H1 (cell line): ENCODE data around the gene IRF8. TPM values are rescaled to one million over a fixed set of nuclear protein-coding genes. Genes with fewer than 3 reads are reported as not detected.

Experiments
- CTCF ChIA-PET: fragments of 300-600 bp; sonication (Branson Sonifier 250); formaldehyde crosslinking; loops from one replicate; lab custom pipeline; 2021; ENCODE audit not compliant: partially characterized antibody; lab: Charles Lee
- POLR2A ChIA-PET: fragments of 300-600 bp; sonication (Branson Sonifier 250); formaldehyde crosslinking; loops from one replicate; lab custom pipeline; 2021; ENCODE audit warnings: inconsistent platforms; ENCODE audit not compliant: partially characterized antibody; lab: Charles Lee
- DNase-seq, 2 experiments: peaks; one replicate each; pipeline versions ENCODE4 v3.0.0 to v3.0.0-alpha.2; 2010 to 2022; ENCODE audit warnings: low spot score in 2 of 2, low read depth in 1 of 2, mixed read lengths in 1 of 2
- FAIRE-seq: peaks from 2 replicates; lab custom pipeline; 2011; peaks lifted over from hg19 to GRCh38; lab: Jason Lieb, UNC
- H2AFZ ChIP-seq: 2 replicates; pipeline ENCODE4 v1.8.1; 2012; ENCODE audit warnings: low read length, inconsistent platforms
- H2AK5ac ChIP-seq: 2 replicates; pipeline ENCODE4 v1.6.1; 2013; ENCODE audit warnings: low read depth, low read length
- H2BK120ac ChIP-seq: replicated peaks from 2 replicates; pipeline ENCODE3; 2013; ENCODE audit warnings: low read depth, low read length, inconsistent platforms
- H2BK12ac ChIP-seq: 2 replicates; pipeline ENCODE4 v1.6.1; 2013; ENCODE audit warnings: low read depth, low read length
- H2BK15ac ChIP-seq: 2 replicates; pipeline ENCODE4 v1.6.1; 2013; ENCODE audit warnings: low read length
- H2BK20ac ChIP-seq: 2 replicates; pipeline ENCODE4 v1.6.1; 2013; ENCODE audit warnings: low read length
- H2BK5ac ChIP-seq: 2 replicates; pipeline ENCODE4 v1.6.1; 2013; ENCODE audit warnings: low read depth, low read length
- H3K14ac ChIP-seq: 2 replicates; pipeline ENCODE4 v1.6.1; 2013; ENCODE audit warnings: inconsistent platforms; ENCODE audit not compliant: insufficient read length
- H3K18ac ChIP-seq: 2 replicates; pipeline ENCODE4 v1.6.1; 2013; ENCODE audit warnings: low read length; ENCODE audit errors: extremely low read depth
- H3K23ac ChIP-seq: 2 replicates; pipeline ENCODE4 v1.6.1; 2013; ENCODE audit warnings: inconsistent platforms; ENCODE audit not compliant: insufficient read length
- H3K23me2 ChIP-seq: 2 replicates; pipeline ENCODE4 v1.6.1; 2013; ENCODE audit warnings: low read depth, low read length
- H3K27ac ChIP-seq: 2 replicates; pipeline ENCODE4 v1.6.1; 2011; ENCODE audit warnings: low read depth, low read length, inconsistent platforms
- H3K27me3 ChIP-seq, 4 experiments: replicated peaks in 1 of 4; 1 replicate in 1 of 4; 2 replicates in 3 of 4; pipeline versions ENCODE4 v1.6.1 to v1.8.1; 2011 to 2013; ENCODE audit warnings: low read length in 3 of 4, mild to moderate bottlenecking in 3 of 4, inconsistent platforms in 2 of 4, mixed read lengths in 2 of 4, moderate library complexity in 1 of 4; ENCODE audit not compliant: control insufficient read depth in 3 of 4, insufficient read depth in 3 of 4; ENCODE audit errors: extremely low read depth in 1 of 4
- H3K36me3 ChIP-seq, 4 experiments: 2 replicates each; pipeline versions ENCODE4 v1.6.1 to v1.8.1; 2011 to 2013; ENCODE audit warnings: mild to moderate bottlenecking in 4 of 4, low read length in 3 of 4, moderate library complexity in 2 of 4, control low read depth in 1 of 4, inconsistent platforms in 1 of 4; ENCODE audit not compliant: insufficient read depth in 4 of 4, control insufficient read depth in 2 of 4
- H3K4ac ChIP-seq: replicated peaks from 2 replicates; pipeline ENCODE3; 2013; ENCODE audit warnings: low read length, low read depth, mixed read lengths, inconsistent platforms; ENCODE audit not compliant: insufficient read length
- H3K4me1 ChIP-seq, 4 experiments: replicated peaks in 1 of 4; 1 replicate in 1 of 4; 2 replicates in 3 of 4; pipeline versions ENCODE4 v1.6.1 to v1.8.1; 2011 to 2013; ENCODE audit warnings: low read length in 3 of 4, inconsistent platforms in 2 of 4, mixed read lengths in 1 of 4; ENCODE audit not compliant: insufficient read depth in 4 of 4, control insufficient read depth in 3 of 4
- H3K4me2 ChIP-seq, 2 experiments: 2 replicates each; pipeline versions ENCODE4 v1.6.1 to v1.8.1; 2011 to 2013; ENCODE audit warnings: low read depth in 2 of 2, low read length in 2 of 2, control low read depth in 1 of 2, inconsistent platforms in 1 of 2, mild to moderate bottlenecking in 1 of 2; ENCODE audit not compliant: insufficient read depth in 1 of 2
- H3K4me3 ChIP-seq, 4 experiments: fragments of 200-600, 300-600 bp in 1 of 4; sonication (generic), shearing (Covaris generic), sonication (Bioruptor Twin) in 1 of 4; 2 replicates each; pipeline versions ENCODE4 v1.5.1 to v1.8.1; 2011 to 2016; ENCODE audit warnings: low read length in 4 of 4, low read depth in 3 of 4, control low read depth in 2 of 4, inconsistent platforms in 2 of 4, mild to moderate bottlenecking in 2 of 4, mixed read lengths in 1 of 4, moderate library complexity in 1 of 4; ENCODE audit not compliant: insufficient read depth in 2 of 4; ENCODE audit errors: extremely low read depth in 1 of 4
- H3K56ac ChIP-seq: replicated peaks from 2 replicates; pipeline ENCODE3; 2013; ENCODE audit warnings: low read depth, mild to moderate bottlenecking, mixed read lengths, low read length, inconsistent platforms; ENCODE audit not compliant: insufficient read length
- H3K79me1 ChIP-seq: 2 replicates; pipeline ENCODE4 v1.6.1; 2013; ENCODE audit warnings: low read depth, low read length, control low read depth
- H3K79me2 ChIP-seq, 2 experiments: 2 replicates each; pipeline versions ENCODE4 v1.6.1 to v1.8.1; 2012 to 2013; ENCODE audit warnings: low read length in 2 of 2, mild to moderate bottlenecking in 2 of 2, inconsistent platforms in 1 of 2; ENCODE audit not compliant: insufficient read depth in 2 of 2, control insufficient read depth in 1 of 2
- H3K9ac ChIP-seq, 4 experiments: replicated peaks in 1 of 4; 1 replicate in 1 of 4; 2 replicates in 3 of 4; pipeline versions ENCODE4 v1.6.1 to v1.8.1; 2011 to 2013; ENCODE audit warnings: low read depth in 3 of 4, low read length in 3 of 4, control low read depth in 2 of 4, mild to moderate bottlenecking in 2 of 4, moderate library complexity in 2 of 4, inconsistent platforms in 1 of 4; ENCODE audit errors: extremely low read depth in 1 of 4
- H3K9me3 ChIP-seq, 2 experiments: 2 replicates each; pipeline versions ENCODE4 v1.6.1 to v1.8.1; 2012 to 2013; ENCODE audit warnings: mild to moderate bottlenecking in 2 of 2, moderate library complexity in 2 of 2, control low read depth in 1 of 2, inconsistent platforms in 1 of 2, low read depth in 1 of 2, low read length in 1 of 2, mixed read lengths in 1 of 2; ENCODE audit not compliant: insufficient read depth in 2 of 2
- H4K20me1 ChIP-seq, 2 experiments: replicated peaks in 1 of 2; 2 replicates each; pipeline versions ENCODE3 to v1.8.1; 2011 to 2013; ENCODE audit warnings: inconsistent platforms in 2 of 2, low read length in 2 of 2, mild to moderate bottlenecking in 1 of 2; ENCODE audit not compliant: insufficient read depth in 2 of 2, control insufficient read depth in 1 of 2
- H4K5ac ChIP-seq: 2 replicates; pipeline ENCODE4 v1.6.1; 2013; ENCODE audit warnings: low read length, low read depth, mixed read lengths, inconsistent platforms; ENCODE audit not compliant: insufficient read length
- H4K8ac ChIP-seq: 2 replicates; pipeline ENCODE4 v1.8.0; 2013; ENCODE audit warnings: mild to moderate bottlenecking, moderate library complexity, low read length, inconsistent platforms; ENCODE audit not compliant: insufficient read depth; ENCODE audit errors: extremely low read depth
- H4K91ac ChIP-seq: replicated peaks from 2 replicates; pipeline ENCODE3; 2013; ENCODE audit warnings: low read length, mixed read lengths, inconsistent platforms; ENCODE audit not compliant: insufficient read length
- RAD21 ChIP-seq, 2 experiments: IDR thresholded peaks in 1 of 2; conservative IDR thresholded peaks in 1 of 2; 2 replicates each; pipeline ENCODE4 v1.6.1; 2011; ENCODE audit warnings: low read depth in 2 of 2, low read length in 2 of 2, improper control_type of control experiment in 1 of 2, inconsistent platforms in 1 of 2, mild to moderate bottlenecking in 1 of 2, moderate library complexity in 1 of 2
- SAP30 ChIP-seq: fragments of 300-600 bp; sonication (generic); IDR thresholded peaks from 2 replicates; pipeline ENCODE4 v1.7.1; 2012; ENCODE audit warnings: low read length, moderate library complexity, mild to moderate bottlenecking, inconsistent platforms; ENCODE audit not compliant: insufficient read depth, insufficient replicate concordance
- WGBS, 2 experiments: shearing (Covaris generic) in 1 of 2; methylation state at CpG; one replicate each; pipeline versions ENCODE4 v1.1.6 to v1.1.7; 2013 to 2015; ENCODE audit warnings: low lambda C conversion rate in 2 of 2, mixed read lengths in 2 of 2, inconsistent platforms in 1 of 2, low coverage in 1 of 2, missing lambda C conversion rate in 1 of 2; ENCODE audit not compliant: insufficient replicate concordance in 2 of 2, insufficient coverage in 1 of 2, insufficient read length in 1 of 2; ENCODE audit errors: extremely low coverage in 1 of 2, missing lambda C conversion rate in 1 of 2; 5-methylcytosine and 5-hydroxymethylcytosine counted together
- polyA plus RNA-seq, 7 experiments: library from polyadenylated mRNA; depleted of rRNA in 3 of 7; stranded (reverse) in 5 of 7; unstranded in 2 of 7; fragments of >200 nt in 5 of 7; fragments of 200-250 nt in 2 of 7; gene quantifications; 1 replicate in 5 of 7; 2 replicates in 1 of 7; 4 replicates in 1 of 7; pipeline versions ENCODE4 v1.2.1 to v1.2.3, GENCODE V29; 2011 to 2013; ENCODE audit warnings: missing spikeins in 2 of 7, mixed read lengths in 2 of 7
- total RNA-seq: library from RNA; stranded (reverse); fragmentation: NEBNext Ultra II Directional; extraction: Animal tissue kit (Norgen Biotek cat#: 25700); gene quantifications from 2 replicates; pipeline ENCODE4 v1.2.1, GENCODE V29; 2021

Gene IRF8
- total and polyA plus RNA-seq, 2 of the 8 experiments (the other 6 are each of a cell fraction or from before 2014, with no cell fraction given): 0.35 to 2.0 TPM

GRCh38 chr16:85881436-85881835 lies 17.5 kb upstream of the IRF8 start:
- no peak for TF ChIP-seq RAD21 (IDR thresholded peaks at IDR 0.05 in 1 of 2, conservative IDR thresholded peaks at IDR 0.05 in 1 of 2; ENCODE audit: low read depth in 2 of 2, low read length in 2 of 2)
- TF ChIP-seq SAP30: no peak
- Histone ChIP-seq H3K4me2 (no peak overlapping the region), H3K36me3 (no peaks in the 10 kb centered on the region), H3K4me1 (no peaks in the 10 kb centered on the region), H3K9me3 (no peaks in the 10 kb centered on the region), H3K79me1 (no peaks in the 10 kb centered on the region), H3K4ac (no peak overlapping the region), H2BK20ac (no peak overlapping the region), H3K14ac (no peak overlapping the region), H2BK5ac (no peak overlapping the region), H4K20me1 (no peaks in the 10 kb centered on the region), H4K91ac (no peak overlapping the region), H3K23ac (no peak overlapping the region), H3K18ac (no peak overlapping the region), H2BK15ac (no peak overlapping the region), H2BK120ac (no peak overlapping the region), H3K9ac (no peak overlapping the region), H2AFZ (no peak overlapping the region), H3K23me2 (no peaks in the 10 kb centered on the region), H4K5ac (no peak overlapping the region), H2AK5ac (no peak overlapping the region), H2BK12ac (no peak overlapping the region), H3K27ac (no peak overlapping the region), H3K27me3 (peaks cover 0 to 3% (median 0%) of the 10 kb centered on the region in 4 experiments; a peak in 3 of 7 replicates), H3K56ac (no peak overlapping the region), H3K4me3 (no peak overlapping the region), H3K79me2 (no peaks in the 10 kb centered on the region), H4K8ac (no peak overlapping the region)
- no peak for DNase-seq
- FAIRE-seq: no peak
- WGBS, 2 experiments: 59% methylated on average over 3 of the region's 3 CpGs; no CpG with 5 or more reads in 1 of the 2 experiments
- CTCF ChIA-PET: interaction anchor here (1.0 to 1.3 kb wide), 2 partner anchors 34 to 60 kb away, joined by 3 read pairs; no protein-coding TSS in a partner anchor
- POLR2A ChIA-PET: no interaction called here
